Measurements from ENCODE around the gene MTURN. TPM values are rescaled to one million over a fixed set of nuclear protein-coding genes. Genes with fewer than 3 reads are reported as not detected.
"Not testable (repeated sequence)": the region's sequence is repeated elsewhere in the genome, so short reads cannot be mapped to it uniquely, and the experiment has no call there.

The MTURN gene
- total and polyA plus RNA-seq, 10 donors: 6.3 to 36.6 (median 14.8) TPM

DNA sequence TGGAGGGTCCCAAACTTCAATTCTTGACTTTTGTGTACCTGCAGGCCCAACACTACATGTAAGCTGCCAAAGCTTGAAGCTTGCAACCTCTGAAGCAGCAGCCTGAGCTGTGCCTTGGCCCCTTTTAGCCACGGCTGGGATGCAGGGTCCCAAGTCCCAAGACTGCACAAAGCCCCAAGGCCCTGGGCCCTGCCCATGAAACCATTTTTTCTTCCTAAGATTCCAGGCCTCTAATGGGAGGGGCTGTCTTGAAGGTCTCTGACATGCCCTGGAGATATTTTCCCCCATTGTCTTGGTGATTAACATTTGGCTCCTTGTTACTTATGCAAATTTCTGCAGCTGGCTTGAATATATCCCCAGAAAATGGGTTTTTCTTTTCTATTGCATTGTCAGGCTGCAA is 52.7 kb downstream of the MTURN start:
- 85 to 95% (median 92%) methylated on average over 1 of the region's 1 CpG for WGBS, 5 donors
- TF ChIP-seq, protein P1, sequence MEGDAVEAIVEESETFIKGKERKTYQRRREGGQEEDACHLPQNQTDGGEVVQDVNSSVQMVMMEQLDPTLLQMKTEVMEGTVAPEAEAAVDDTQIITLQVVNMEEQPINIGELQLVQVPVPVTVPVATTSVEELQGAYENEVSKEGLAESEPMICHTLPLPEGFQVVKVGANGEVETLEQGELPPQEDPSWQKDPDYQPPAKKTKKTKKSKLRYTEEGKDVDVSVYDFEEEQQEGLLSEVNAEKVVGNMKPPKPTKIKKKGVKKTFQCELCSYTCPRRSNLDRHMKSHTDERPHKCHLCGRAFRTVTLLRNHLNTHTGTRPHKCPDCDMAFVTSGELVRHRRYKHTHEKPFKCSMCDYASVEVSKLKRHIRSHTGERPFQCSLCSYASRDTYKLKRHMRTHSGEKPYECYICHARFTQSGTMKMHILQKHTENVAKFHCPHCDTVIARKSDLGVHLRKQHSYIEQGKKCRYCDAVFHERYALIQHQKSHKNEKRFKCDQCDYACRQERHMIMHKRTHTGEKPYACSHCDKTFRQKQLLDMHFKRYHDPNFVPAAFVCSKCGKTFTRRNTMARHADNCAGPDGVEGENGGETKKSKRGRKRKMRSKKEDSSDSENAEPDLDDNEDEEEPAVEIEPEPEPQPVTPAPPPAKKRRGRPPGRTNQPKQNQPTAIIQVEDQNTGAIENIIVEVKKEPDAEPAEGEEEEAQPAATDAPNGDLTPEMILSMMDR (IDR thresholded peaks at IDR 0.05 in 8 of 11, conservative IDR thresholded peaks at IDR 0.05 in 3 of 11): no peak
- TF ChIP-seq POLR2AphosphoS5 (IDR thresholded peaks at IDR 0.05) (no peak), POLR2A (IDR thresholded peaks at IDR 0.05) (no peak)
- intact Hi-C loops (cut with DNase I; ENCODE audit: low total_unique reads): no loop called here
- H3K4me1 ChIP-seq: peaks cover 0 to 15% (median 4%) of the 10 kb centered on the region in 6 donors
- H3K27ac ChIP-seq: no peak overlapping the region
- peaks cover 0 to 32% (median 24%) of the 10 kb centered on the region in 8 donors for H3K9me3 ChIP-seq
- no peak overlapping the region for H3K4me3 ChIP-seq
- H3K27me3 ChIP-seq (replicated peaks in 1 of 7): no peaks in the 10 kb centered on the region
- DNase-seq: no peak
- H3K36me3 ChIP-seq: no peaks in the 10 kb centered on the region

DNA sequence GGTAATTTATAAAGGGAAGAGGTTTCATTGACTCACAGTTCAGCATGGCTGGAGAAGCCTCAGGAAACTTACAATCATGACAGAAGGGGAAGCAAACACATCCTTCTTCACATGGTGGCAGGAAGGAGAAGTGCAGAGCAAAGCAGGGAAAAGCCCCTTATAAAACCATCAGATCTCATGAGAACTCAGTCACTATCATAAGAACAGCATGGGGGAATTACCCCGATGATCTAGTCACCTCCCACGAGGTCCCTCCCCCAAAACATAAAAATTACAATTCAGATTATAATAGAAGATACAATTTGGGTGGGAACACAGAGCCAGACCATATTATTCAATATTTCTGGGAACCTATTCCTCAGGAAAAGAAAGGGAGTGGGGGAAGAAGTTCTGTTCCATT is 53.6 kb downstream of the MTURN start:
- H3K27ac ChIP-seq; intact Hi-C loops (cut with DNase I; ENCODE audit: low total_unique reads); H3K36me3 ChIP-seq; DNase-seq; H3K27me3 ChIP-seq (replicated peaks in 1 of 7); H3K4me3 ChIP-seq: not testable (repeated sequence)
- WGBS, 5 donors: 58 to 91% (median 75%) methylated on average over 2 of the region's 2 CpGs
- Histone ChIP-seq H3K4me1 (peaks cover 0 to 15% (median 4%) of the 10 kb centered on the region in 6 donors), H3K9me3 (peaks cover 0 to 32% (median 24%) of the 10 kb centered on the region in 8 donors)

DNA sequence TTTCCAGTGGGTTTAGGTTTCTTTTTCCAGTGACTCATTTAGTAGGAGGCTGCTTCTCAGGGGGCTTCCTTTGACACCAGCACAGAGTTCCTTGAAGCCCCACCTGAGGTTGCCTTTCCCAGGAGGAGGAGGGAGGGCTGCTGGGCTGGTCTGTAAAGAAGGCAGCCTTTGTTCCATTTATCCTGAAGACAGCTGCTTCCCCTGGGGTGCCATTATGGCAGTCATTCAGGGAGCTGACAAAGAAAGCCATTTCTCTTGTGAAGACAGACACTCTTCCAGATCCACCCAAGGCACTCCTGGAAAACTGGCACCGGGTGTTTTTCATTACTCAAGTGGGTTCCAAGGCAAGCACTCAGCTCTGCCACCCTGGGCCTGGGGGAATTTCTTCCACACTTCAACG is 54.0 kb downstream of the MTURN start:
- 88 to 97% (median 93%) methylated on average over 2 of the region's 2 CpGs for WGBS, 5 donors
- Histone ChIP-seq H3K4me1 (peaks cover 0 to 15% (median 4%) of the 10 kb centered on the region in 6 donors), H3K27me3 (replicated peaks in 1 of 7) (no peaks in the 10 kb centered on the region), H3K27ac (no peak overlapping the region), H3K4me3 (no peak overlapping the region), H3K9me3 (peaks cover 0 to 32% (median 24%) of the 10 kb centered on the region in 8 donors), H3K36me3 (no peaks in the 10 kb centered on the region)
- TF ChIP-seq POLR2A (IDR thresholded peaks at IDR 0.05) (no peak), POLR2AphosphoS5 (IDR thresholded peaks at IDR 0.05) (no peak)
- TF ChIP-seq, protein P1 (IDR thresholded peaks at IDR 0.05 in 8 of 11, conservative IDR thresholded peaks at IDR 0.05 in 3 of 11): no peak
- no peak for DNase-seq
- intact Hi-C loops (cut with DNase I; ENCODE audit: low total_unique reads): no loop called here

DNA sequence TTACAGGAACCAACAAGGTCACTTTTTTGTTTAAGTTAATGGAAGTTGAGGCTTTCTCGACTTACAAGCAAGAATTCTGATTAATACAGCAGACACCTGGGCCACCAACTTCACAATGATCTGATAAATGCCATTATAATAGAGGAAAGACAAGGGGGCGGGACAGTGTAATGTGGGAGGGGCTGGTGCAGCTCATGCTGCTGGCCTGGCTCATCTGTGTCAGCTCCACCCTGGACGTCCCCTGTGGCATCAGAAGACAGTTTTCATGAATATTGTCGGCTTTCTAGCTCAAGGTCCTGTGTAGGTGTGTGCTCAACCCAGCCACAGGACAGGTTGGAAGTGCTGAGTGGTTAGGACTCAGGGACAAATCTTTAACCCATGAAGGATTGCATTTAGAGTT is 57.0 kb downstream of the MTURN start:
- H3K27me3 ChIP-seq (replicated peaks in 1 of 7): no peaks in the 10 kb centered on the region
- no peaks in the 10 kb centered on the region for H3K36me3 ChIP-seq
- WGBS, 5 donors: 86 to 93% (median 91%) methylated on average over 4 of the region's 4 CpGs
- H3K27ac ChIP-seq: no peak overlapping the region
- no peaks in the 10 kb centered on the region for H3K4me1 ChIP-seq
- H3K4me3 ChIP-seq: no peak overlapping the region
- peaks cover 0 to 45% (median 30%) of the 10 kb centered on the region in 8 donors for H3K9me3 ChIP-seq
- DNase-seq: no peak
- TF ChIP-seq, protein P1 (IDR thresholded peaks at IDR 0.05 in 8 of 11, conservative IDR thresholded peaks at IDR 0.05 in 3 of 11): no peak
- TF ChIP-seq POLR2AphosphoS5 (IDR thresholded peaks at IDR 0.05) (no peak), POLR2A (IDR thresholded peaks at IDR 0.05) (no peak)
- intact Hi-C loops (cut with DNase I; ENCODE audit: low total_unique reads): no loop called here

Data from spleen (tissue), 11 donors.